M059J (cell line): Measurements from ENCODE around the gene TMEM41B. TPM values are rescaled to one million over a fixed set of nuclear protein-coding genes. Genes with fewer than 3 reads are reported as not detected.
"Not testable (repeated sequence)": the region's sequence is repeated elsewhere in the genome, so short reads cannot be mapped to it uniquely, and the experiment has no call there.

Source experiments
- DNase-seq: peaks from one replicate; pipeline ENCODE4 v3.0.0-alpha.2; 2012; ENCODE audit warnings: low read depth
- total RNA-seq: library from RNA; depleted of rRNA; stranded (reverse); fragments of >200 nt; shearing (Covaris generic); gene quantifications from 2 replicates; pipeline ENCODE4 v1.2.3, GENCODE V29; 2014; rRNA removed

TMEM41B gene
- total RNA-seq, 1 experiment from 2014 or later, result 108 TPM

DNA sequence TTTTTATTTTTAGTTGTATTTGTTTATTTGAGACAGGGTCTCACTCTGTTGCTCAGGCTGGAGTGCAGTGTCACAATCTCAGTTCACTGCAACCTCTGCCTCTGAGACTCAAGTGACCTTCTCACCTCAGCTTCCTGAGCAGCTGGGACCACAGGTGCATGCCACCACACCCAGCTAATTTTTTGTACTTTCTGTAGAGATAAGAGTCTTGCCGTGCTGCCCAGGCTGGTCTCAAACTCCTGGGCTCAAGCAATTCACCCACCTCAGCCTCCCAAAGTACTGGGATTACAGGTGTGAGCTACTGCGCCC, 53.6 kb downstream of the TMEM41B start:
- not testable (repeated sequence) for DNase-seq

- DNase-seq, result no peak
These were observed 54.2 kb downstream of the TMEM41B start for GRCh38 chr11:9259981-9260837.

GRCh38 chr11:9258279-9258678, 56.1 kb downstream of the TMEM41B start:
- DNase-seq, result not testable (repeated sequence)

DNA sequence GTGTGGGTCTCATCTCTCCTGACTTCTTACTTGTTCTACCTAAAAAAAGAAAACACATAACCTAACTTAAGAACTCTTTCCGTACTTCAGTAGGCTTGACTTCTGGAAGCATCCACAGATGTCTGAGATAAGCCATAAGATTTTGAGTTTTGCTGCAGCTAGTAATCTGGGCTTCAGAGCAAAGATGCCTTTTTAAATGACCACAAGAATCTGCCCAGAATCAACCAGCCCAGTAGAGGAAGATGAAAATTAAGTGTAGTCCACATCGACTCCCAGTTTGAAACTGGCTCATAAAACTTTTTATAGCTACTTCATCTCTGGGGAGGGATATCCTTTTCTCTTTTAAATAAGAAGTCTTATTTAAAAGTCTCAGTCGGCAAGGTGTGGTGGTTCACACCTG, 60.0 kb downstream of the TMEM41B start:
- peak; percentile 33 for DNase-seq

- no peak for DNase-seq
These were observed 61.3 kb downstream of the TMEM41B start for GRCh38 chr11:9253086-9253485.

GRCh38 chr11:9251311-9251710, 63.1 kb downstream of the TMEM41B start:
- DNase-seq, result peak; percentile 84

DNA sequence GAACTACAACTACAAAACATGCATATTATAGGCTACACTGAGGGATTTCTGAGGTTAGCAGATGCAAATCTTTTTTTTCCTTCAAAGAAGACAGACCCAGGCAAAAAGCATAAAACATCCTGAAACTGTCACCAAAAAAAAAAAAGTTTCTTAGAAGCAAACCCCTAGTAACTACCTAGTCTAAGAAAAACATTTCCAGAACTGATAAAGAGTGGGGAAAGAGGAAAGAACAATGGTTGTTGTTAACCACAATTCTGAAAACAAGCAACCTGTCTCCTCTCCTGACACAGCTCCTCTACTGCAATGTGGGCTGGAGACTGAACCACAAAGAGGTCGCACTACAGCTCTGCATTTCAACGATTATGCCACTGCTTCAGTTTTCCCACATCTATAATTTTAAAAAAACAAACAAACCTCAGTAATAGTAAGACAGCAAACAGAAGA, 64.2 kb downstream of the TMEM41B start:
- DNase-seq, result peak; percentile 63

GRCh38 chr11:9249252-9249651, 65.1 kb downstream of the TMEM41B start:
- no peak for DNase-seq

- DNase-seq, result no peak
These were observed 66.5 kb downstream of the TMEM41B start for GRCh38 chr11:9247863-9248262.

GRCh38 chr11:9236242-9236641, 78.2 kb downstream of the TMEM41B start:
- DNase-seq, result not testable (repeated sequence)

DNA sequence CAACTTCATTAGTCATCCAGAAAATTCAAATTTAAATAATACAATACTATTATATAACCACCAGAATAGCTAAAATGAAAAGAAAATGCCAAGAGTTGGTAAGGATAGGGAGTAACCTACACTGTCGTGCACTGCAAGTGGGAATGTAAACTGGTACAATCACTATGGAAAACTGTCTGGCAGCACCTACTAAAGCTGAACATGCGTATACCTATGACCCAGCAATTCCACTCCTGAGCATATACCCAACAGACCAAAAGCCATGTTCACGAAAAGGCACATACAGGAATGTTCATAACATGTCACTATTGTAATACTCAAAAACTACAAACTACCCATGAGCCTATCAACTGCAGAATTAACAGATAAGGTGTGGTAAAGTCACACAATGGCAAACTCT, 81.9 kb downstream of the TMEM41B start:
- DNase-seq, result no peak

- peak; percentile 47 for DNase-seq
These were observed 82.6 kb downstream of the TMEM41B start for GRCh38 chr11:9231848-9232177.

Other genes starting within 250 kb of the TMEM41B start
- gene SCUBE2, start 223.0 kb downstream of the TMEM41B start, total RNA-seq, result 0.37 TPM in 1 of 2 replicates, not detected in the other
- 62.5 and 71.1 TPM in 2 replicates for gene DENND5A, start 49.2 kb downstream of the TMEM41B start, total RNA-seq
- 85.6 and 108 TPM in 2 replicates for gene IPO7, start 70.1 kb upstream of the TMEM41B start, total RNA-seq
- gene ZNF143, start 146.4 kb upstream of the TMEM41B start, total RNA-seq, result 18.3 and 21.7 TPM in 2 replicates